MG63 (cell line): ENCODE results near the gene FAM98C. TPM values are rescaled to one million over a fixed set of nuclear protein-coding genes. Genes with fewer than 3 reads are reported as not detected.
A peak's percentile ranks its signal among the peaks of the same experiment; 100 is the strongest.
"Not testable (repeated sequence)": the region's sequence is repeated elsewhere in the genome, so short reads cannot be mapped to it uniquely, and the experiment has no call there.

Source experiments
- DNase-seq: peaks from one replicate; pipeline ENCODE4 v3.0.0-alpha.2; 2020
- H3K27me3 ChIP-seq: fragments of 250-450 bp; sonication (Bioruptor Pico); 2 replicates; pipeline ENCODE4 v1.5.1; 2020; ENCODE audit warnings: mild to moderate bottlenecking, moderate library complexity
- H3K36me3 ChIP-seq: fragments of 250-450 bp; sonication (Bioruptor Pico); 2 replicates; pipeline ENCODE4 v1.5.1; 2020; ENCODE audit warnings: mild to moderate bottlenecking, moderate library complexity
- H3K4me3 ChIP-seq: fragments of 250-450 bp; sonication (Bioruptor Pico); 2 replicates; pipeline ENCODE4 v1.5.1; 2020; ENCODE audit warnings: mild to moderate bottlenecking, moderate library complexity
- H3K9me3 ChIP-seq: fragments of 250-450 bp; sonication (Bioruptor Pico); 2 replicates; pipeline ENCODE4 v1.5.1; 2020; ENCODE audit warnings: mild to moderate bottlenecking, moderate library complexity
- total RNA-seq: library from RNA; depleted of rRNA; stranded (reverse); fragments of >200 nt; shearing (Covaris generic); gene quantifications from 2 replicates; pipeline ENCODE4 v1.2.3, GENCODE V29; 2014; ENCODE audit warnings: low replicate concordance

Gene FAM98C
- total RNA-seq, 1 experiment from 2014 or later: 15.3 TPM

GRCh38 chr19:38410407-38410806 lies 7.5 kb downstream of the FAM98C start:
- not testable (repeated sequence) for H3K27me3 ChIP-seq, H3K36me3 ChIP-seq, DNase-seq, H3K9me3 ChIP-seq, H3K4me3 ChIP-seq

- no peak for DNase-seq
- H3K9me3 ChIP-seq: no peaks in the 10 kb centered on the region
- H3K4me3 ChIP-seq: no peak overlapping the region
- H3K36me3 ChIP-seq: no peaks in the 10 kb centered on the region; the same call in 1 of the 2 replicates
- H3K27me3 ChIP-seq: no peaks in the 10 kb centered on the region
Observed at GRCh38 chr19:38411041-38411712, 8.3 kb downstream of the FAM98C start.

GRCh38 chr19:38411898-38412297 lies 9.0 kb downstream of the FAM98C start:
- H3K27me3 ChIP-seq, DNase-seq, H3K9me3 ChIP-seq, H3K36me3 ChIP-seq, H3K4me3 ChIP-seq: not testable (repeated sequence)

DNA sequence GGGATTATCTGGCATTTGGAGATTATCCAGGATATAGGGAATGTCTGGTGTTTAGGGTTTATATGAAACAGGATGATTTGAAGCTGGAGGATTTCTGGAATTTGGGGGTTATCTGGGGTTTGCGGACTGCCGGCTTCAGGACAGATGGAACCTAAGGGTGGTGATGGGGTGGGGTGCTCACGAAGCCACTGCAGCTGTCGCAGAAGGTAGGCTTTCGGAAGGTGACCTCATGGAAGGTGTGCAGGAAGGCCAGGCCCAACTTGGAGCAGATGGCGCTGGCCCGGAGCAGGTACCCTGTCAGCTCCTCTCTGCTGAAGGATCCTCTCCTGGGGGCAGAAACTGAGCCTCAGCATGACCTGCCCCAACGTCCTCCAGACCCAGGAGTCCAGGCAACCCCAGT lies 9.6 kb downstream of the FAM98C start:
- no peaks in the 10 kb centered on the region for H3K27me3 ChIP-seq
- no peak overlapping the region for H3K4me3 ChIP-seq
- no peak for DNase-seq
- no peaks in the 10 kb centered on the region for H3K9me3 ChIP-seq
- H3K36me3 ChIP-seq: no peaks in the 10 kb centered on the region

DNA sequence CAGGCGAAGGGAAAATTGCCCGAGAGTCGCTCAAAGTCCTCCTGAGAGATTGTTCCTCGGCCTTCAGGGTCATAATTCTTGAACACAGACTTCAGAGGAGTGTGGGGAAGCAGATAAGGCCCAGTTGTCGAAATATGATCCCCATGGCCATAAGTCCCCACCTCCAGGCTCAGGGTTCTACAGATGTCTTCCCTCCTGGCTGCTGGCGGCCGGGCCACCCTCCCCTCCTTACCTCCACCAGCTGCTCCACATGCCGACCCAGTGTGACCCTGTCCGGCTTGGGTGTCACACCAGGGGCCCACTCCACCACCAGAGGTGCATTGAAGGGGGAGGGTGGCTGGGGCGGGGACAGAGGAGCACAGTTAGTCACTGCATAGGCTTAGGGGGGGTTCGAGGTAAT lies 10.1 kb downstream of the FAM98C start:
- H3K27me3 ChIP-seq: no peaks in the 10 kb centered on the region
- H3K4me3 ChIP-seq: no peak overlapping the region
- no peak for DNase-seq
- no peaks in the 10 kb centered on the region for H3K9me3 ChIP-seq
- H3K36me3 ChIP-seq: no peaks in the 10 kb centered on the region

- H3K27me3 ChIP-seq: no peaks in the 10 kb centered on the region
Observed at GRCh38 chr19:38413416-38413815, 10.5 kb downstream of the FAM98C start.

DNA sequence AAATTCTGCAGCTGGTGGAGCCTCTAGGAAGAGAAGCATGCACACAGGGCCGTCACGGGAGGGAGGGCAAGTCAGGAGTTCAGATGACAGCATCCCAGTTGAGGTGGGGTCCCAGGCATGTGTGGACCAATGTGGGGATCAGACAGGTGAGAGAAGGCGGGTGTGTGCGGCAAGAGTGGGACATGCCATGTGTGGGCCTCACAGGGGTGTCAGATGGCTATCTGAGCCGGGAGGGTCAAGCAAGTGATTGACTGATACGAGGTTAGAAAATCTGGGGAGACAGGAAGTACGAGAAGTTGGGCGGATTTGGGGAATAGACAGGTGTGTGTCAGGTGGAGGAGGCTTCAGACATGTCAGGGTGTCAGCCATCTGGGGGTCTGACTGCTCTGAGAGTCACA lies 14.3 kb downstream of the FAM98C start:
- Histone ChIP-seq H3K4me3 (no peak overlapping the region), H3K27me3 (peaks cover 2% of the 10 kb centered on the region; the same call in 1 of the 2 replicates), H3K36me3 (no peaks in the 10 kb centered on the region), H3K9me3 (no peaks in the 10 kb centered on the region)
- DNase-seq: no peak

More at GRCh38 chr19:38413416-38413815, 10.5 kb downstream of the FAM98C start:
- Histone ChIP-seq H3K9me3 (no peaks in the 10 kb centered on the region), H3K36me3 (no peaks in the 10 kb centered on the region), H3K4me3 (no peak overlapping the region)
- no peak for DNase-seq

GRCh38 chr19:38417544-38418506 lies 14.9 kb downstream of the FAM98C start:
- no peak for DNase-seq
- Histone ChIP-seq H3K9me3 (no peaks in the 10 kb centered on the region), H3K27me3 (peaks cover 2% of the 10 kb centered on the region; the same call in 1 of the 2 replicates), H3K36me3 (no peaks in the 10 kb centered on the region), H3K4me3 (no peak overlapping the region)

- Histone ChIP-seq H3K9me3 (no peaks in the 10 kb centered on the region), H3K4me3 (no peak overlapping the region), H3K36me3 (no peaks in the 10 kb centered on the region), H3K27me3 (peaks cover 2% of the 10 kb centered on the region; the same call in 1 of the 2 replicates)
- DNase-seq: peak; percentile 45
Observed at GRCh38 chr19:38420935-38421334, 18.0 kb downstream of the FAM98C start.

DNA sequence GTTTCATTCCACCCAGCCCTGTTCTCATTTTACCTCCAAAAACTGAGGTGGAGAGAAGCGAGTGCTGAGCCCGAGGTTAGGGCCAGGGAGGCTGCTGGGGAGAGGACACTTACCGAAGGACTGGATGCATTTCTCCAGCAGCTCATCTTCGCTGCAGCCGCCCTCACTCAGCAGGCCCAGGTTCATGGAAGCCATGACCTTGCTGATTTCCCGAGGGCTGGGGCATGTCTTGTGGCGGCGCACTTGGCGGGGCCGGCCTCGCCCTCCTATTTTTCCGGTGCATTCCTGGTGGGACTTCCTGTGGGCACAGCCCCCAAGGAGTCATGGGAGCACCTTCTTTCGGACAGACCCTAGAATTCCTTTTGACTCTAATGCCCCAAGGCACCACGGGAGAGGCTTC lies 19.0 kb downstream of the FAM98C start:
- Histone ChIP-seq H3K27me3 (peaks cover 2% of the 10 kb centered on the region; the same call in 1 of the 2 replicates), H3K36me3 (no peaks in the 10 kb centered on the region), H3K4me3 (no peak overlapping the region), H3K9me3 (no peaks in the 10 kb centered on the region)
- DNase-seq: no peak

DNA sequence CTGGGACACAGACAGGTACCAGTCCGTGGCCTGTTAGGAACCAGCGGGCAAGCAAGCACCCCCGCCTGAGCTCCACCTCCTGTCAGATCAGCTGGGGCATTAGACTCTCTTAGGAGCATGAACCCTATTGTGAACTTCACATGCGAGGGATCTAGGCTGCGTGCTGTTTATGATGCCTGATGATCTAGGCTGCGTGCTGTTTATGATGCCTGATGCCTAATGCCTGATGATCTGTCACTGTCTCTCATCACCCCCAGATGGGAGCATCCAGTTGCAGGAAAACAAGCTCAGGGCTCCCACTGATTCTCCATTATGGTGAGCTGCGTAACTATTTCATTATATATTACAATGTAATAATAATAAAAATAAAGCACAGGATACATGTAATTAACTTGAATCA lies 19.5 kb downstream of the FAM98C start:
- no peaks in the 10 kb centered on the region for H3K9me3 ChIP-seq
- DNase-seq: no peak
- H3K4me3 ChIP-seq: no peak overlapping the region
- peaks cover 2% of the 10 kb centered on the region; the same call in 1 of the 2 replicates for H3K27me3 ChIP-seq
- H3K36me3 ChIP-seq: no peaks in the 10 kb centered on the region

DNA sequence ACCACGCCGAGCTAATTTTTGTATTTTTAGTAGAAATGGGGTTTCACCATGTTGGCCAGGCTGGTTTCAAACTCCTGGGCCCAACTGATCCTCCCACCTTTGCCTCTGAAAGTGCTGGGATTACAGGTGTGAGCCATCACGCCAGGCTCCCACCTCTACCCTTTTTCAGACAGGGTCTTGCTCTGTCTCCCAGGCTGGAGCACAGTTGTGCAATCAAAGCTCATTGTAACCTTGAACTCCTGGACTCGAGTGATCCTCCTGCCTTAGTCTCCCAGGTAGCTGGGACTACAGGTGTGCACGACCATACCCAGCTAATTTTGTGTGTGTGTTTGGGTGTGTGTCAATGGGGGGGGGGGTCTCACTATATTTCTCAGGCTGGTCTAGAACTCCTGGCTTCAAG lies 21.4 kb downstream of the FAM98C start:
- peaks cover 2% of the 10 kb centered on the region; the same call in 1 of the 2 replicates for H3K27me3 ChIP-seq
- no peaks in the 10 kb centered on the region for H3K9me3 ChIP-seq
- DNase-seq: no peak
- no peaks in the 10 kb centered on the region for H3K36me3 ChIP-seq
- no peak overlapping the region for H3K4me3 ChIP-seq

DNA sequence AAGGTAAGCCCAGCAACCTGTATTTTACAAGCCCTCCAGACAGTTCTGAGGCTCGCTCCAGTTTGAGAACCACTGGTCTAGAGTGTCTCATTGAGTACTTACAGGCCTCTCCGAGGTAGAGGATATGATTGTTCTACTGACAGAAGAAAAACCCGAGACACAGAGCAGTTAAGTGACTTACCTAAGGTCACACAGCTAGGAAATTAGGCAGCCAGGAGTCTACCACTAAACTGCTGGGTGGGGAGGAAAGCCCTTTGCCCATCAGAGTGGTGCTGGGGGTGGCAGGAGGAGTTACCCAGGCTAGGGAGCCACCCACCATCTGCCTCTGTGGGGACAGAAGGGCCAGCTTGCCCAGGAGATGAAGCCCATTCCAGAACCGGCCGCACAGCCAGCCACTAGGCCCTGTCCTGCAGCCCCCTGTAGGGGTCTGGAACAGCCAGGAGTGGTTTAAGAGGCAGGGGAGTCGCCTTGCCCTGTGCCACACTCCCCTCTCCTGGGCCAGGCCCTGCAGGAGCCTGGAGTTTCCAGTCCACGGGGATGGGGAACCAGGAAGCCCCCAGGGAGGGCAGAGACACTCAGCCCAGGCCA lies 22.4 kb downstream of the FAM98C start:
- H3K27me3 ChIP-seq: peaks cover 3% of the 10 kb centered on the region; the same call in 1 of the 2 replicates
- DNase-seq: no peak
- H3K9me3 ChIP-seq: no peaks in the 10 kb centered on the region
- H3K4me3 ChIP-seq: no peak overlapping the region
- no peaks in the 10 kb centered on the region for H3K36me3 ChIP-seq

GRCh38 chr19:38425810-38426466 lies 23.0 kb downstream of the FAM98C start, which contains the start of gene RASGRP4:
RASGRP4 (minus strand) TSS chr19:38426219; CDS start chr19:38426091, 128 bp downstream.
- no peaks in the 10 kb centered on the region for H3K36me3 ChIP-seq
- peaks cover 7% of the 10 kb centered on the region for H3K27me3 ChIP-seq
- H3K4me3 ChIP-seq: no peak within 1 kb of the TSS
- no peaks in the 10 kb centered on the region for H3K9me3 ChIP-seq
- no peak for DNase-seq

DNA sequence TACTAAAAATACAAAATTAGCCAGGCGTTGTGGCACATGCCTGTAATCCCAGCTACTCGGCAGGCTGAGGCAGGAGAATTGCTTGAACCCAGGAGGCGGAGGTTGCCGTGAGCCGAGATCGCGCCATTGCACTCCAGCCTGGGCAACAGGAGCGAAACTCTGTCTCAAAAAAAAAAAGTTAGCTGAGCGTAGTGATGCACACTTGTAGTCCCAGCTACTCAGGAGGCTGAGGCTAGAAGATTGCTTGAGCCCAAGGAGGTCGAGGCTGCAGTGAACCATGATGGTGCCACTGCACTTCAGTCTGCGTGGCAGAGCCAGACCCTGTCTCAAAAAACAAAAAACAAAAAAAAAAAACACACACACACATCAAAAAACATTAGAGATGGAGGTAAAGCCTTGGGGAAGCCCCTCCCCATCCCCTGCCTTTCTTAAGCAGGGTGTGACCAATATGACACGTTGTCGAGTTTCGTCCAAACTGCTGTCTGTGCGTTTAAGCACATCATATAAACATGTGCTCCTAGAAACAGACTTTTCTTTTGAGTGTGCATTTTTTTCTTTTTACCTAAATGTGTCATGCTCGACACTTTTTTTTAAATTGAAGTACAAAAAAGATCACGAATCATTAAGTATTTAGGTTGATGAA lies 24.3 kb downstream of the FAM98C start:
- DNase-seq, H3K36me3 ChIP-seq, H3K9me3 ChIP-seq: not testable (repeated sequence)

More for the DNA sequence above, 24.3 kb downstream of the FAM98C start:
- peaks cover 10% of the 10 kb centered on the region for H3K27me3 ChIP-seq
- not testable (repeated sequence) for H3K4me3 ChIP-seq
